GM12801 (cell line): ENCODE results near the gene SIGLEC8.

ENCODE experiments used
- TF ChIP-seq, protein P1 (sequence below): IDR thresholded peaks from one replicate; pipeline ENCODE4 v1.5.1; 2011; ENCODE audit warnings: control low read depth; ENCODE audit not compliant: insufficient read length; ENCODE audit errors: extremely low read depth

SIGLEC8 gene

DNA sequence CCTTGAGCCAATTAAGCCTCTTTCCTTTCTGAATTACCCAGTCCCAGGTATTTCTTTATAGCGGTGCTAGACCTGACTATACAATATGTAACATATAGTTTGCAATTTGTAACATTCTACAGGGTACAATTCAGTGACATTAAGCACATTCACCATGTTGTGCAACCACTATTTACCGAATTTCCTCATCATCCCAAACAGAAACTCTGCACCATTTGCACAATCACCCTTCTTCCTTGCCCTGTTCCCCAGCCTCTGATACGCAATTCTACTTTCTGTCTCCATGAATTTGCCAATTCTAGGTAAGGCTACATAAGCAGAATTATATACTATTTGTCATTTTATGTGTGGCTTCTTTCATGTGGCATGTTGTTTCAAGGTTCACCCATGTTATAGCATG, 27.1 kb downstream of the SIGLEC8 start:
- TF ChIP-seq, protein P1, sequence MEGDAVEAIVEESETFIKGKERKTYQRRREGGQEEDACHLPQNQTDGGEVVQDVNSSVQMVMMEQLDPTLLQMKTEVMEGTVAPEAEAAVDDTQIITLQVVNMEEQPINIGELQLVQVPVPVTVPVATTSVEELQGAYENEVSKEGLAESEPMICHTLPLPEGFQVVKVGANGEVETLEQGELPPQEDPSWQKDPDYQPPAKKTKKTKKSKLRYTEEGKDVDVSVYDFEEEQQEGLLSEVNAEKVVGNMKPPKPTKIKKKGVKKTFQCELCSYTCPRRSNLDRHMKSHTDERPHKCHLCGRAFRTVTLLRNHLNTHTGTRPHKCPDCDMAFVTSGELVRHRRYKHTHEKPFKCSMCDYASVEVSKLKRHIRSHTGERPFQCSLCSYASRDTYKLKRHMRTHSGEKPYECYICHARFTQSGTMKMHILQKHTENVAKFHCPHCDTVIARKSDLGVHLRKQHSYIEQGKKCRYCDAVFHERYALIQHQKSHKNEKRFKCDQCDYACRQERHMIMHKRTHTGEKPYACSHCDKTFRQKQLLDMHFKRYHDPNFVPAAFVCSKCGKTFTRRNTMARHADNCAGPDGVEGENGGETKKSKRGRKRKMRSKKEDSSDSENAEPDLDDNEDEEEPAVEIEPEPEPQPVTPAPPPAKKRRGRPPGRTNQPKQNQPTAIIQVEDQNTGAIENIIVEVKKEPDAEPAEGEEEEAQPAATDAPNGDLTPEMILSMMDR: no peak

DNA sequence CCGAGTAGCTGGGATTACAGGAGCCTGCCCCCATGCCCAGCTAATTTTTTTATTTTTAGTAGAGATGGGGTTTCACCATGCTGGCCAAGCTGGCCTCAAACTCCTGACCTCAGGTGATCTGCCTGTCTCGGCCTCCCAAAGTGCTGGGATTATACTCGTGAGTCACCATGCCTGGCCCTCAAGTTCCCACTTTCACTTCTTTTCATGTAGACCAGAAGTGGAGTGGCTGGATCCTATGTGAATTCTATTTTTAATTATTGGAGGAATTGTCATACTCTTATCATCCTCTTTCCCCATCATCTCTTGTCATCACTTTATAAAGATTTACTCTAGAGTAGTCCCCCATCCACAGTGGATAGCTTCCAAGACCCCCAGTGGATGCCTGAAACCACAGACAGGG, 28.0 kb downstream of the SIGLEC8 start:
- TF ChIP-seq, protein P1: no peak

DNA sequence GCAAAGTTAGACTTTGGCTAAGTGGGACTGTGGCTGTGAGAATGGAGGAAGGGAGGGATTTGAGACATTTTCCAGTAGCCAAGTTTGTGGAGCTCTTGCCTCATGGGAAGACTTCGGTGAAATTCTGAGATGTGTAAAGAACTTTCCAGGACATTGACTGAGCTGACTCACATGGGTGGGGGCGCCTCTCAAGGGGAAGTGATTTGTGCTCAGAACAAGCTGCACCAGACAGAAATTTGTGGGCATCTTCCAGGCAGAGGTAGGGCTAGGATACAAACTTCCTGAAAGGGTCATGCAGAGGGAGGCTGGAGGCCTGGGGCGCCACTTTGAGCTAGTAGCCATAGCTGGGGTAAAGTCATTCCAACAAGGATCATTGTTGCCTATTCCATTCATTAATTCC, 31.1 kb downstream of the SIGLEC8 start:
- TF ChIP-seq, protein P1: no peak

DNA sequence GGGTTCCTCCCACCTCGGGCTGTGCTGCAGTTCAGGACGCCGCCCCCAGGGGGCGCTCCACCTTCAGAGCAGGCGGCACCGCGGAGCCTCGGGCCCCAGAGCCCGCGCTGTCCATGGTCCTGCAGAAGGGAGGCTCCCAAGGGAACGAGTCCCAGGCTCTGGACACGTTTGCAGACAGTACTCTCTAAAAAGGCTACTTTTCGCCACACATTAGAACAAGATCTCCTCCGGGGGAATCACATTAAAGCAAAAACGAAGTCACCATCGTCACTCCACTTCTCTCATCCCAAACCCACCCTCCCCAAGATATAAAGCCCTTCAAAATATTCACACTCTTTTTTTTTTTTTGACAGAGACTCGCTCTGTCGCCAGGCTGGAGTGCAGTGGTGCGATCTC, 36.2 kb downstream of the SIGLEC8 start:
- TF ChIP-seq, protein P1: peak; percentile 36

DNA sequence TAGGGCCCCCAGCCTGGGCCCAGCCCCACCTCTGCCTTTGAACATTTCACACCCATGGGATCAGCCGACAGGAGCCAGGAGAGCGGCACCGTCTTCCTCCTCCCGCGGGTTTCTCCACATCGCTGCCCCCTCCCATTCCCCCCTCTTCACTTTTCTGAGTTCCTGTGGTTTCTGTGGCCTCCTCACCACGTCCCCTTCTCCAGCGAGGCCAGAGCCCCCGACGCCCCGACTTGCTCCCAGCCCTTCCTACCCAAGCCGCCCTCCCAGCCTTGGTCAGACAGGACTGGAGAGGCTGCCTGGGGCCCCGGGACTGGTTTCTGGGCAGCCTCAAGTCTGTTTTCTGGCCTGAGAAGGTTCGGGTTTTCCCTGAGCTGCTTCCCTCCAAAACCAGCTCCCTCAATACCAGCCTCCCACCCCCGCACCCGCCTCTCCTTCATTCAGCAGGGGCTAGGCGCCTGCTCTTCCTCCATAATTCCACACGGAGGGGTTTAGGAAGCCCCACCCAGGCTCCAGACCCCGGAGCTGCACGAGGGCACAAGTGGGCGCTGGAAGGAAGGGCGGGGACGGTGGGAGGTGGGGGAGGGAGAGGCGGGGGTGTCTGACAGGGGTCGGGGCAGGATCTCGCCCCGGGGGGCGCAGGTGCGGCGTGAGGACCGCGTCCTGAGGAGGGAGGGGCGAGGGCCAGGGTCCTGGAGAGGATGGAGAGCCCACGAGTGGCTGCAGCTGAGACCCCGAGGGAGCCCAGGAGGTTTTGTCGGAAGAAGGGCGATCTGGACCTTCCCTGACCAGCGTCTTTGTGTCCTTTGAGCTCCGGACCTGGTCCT, 36.8 kb downstream of the SIGLEC8 start:
- TF ChIP-seq, protein P1: no peak

DNA sequence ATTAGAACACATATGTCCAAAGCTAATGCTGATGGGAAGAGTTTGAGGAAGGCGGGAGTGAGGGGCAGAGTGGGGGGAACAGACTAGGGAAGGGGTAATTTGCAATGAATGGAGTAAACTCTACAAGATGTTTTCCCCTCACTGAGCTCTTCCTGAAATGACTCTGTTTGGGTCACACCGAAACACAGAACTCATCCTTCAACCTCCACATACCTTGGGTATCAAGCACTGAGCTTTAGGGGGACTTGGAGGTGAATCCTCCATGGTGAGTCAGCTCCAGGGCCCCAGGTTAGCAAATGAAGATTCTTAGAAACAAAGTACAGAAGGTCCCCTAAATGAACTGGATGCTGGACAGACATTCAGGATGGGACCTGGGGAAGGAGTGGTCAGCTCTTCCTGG, 39.5 kb downstream of the SIGLEC8 start:
- TF ChIP-seq, protein P1: no peak

DNA sequence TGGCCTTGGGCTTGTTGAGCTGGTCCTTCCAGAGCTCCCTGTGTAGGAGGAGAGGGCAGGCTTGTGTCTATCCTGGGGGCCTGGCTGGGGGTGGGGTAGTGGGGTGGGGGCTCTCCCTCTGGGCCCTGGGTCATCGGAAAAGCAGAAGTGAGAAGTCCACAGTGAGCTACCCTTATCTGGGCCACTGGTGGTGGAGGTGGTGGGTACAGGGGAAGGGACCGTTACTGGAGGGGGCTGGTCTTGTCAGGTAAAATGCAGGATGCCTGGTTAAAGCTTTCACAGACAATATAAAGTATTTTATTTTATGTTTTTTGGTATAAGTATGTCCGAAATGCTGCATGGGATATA, 40.5 kb downstream of the SIGLEC8 start:
- TF ChIP-seq, protein P1: no peak
